OCI-LY1 (cell line): ENCODE measurements around the gene FRRS1.

Experiments
- H2AFZ ChIP-seq: fragments of 200-600 bp; sonication (generic), shearing (Covaris generic); 2 replicates; pipeline ENCODE4 v1.6.0; 2014; ENCODE audit warnings: antibody characterized with exemption, mild to moderate bottlenecking, low read length
- H3F3A ChIP-seq: fragments of 200-600 bp; sonication (generic), shearing (Covaris generic); 2 replicates; pipeline ENCODE4 v1.6.0; 2014; ENCODE audit warnings: mild to moderate bottlenecking, antibody characterized with exemption, low read length, moderate library complexity; ENCODE audit not compliant: insufficient read depth
- H3K27ac ChIP-seq: fragments of 200-600 bp; sonication (generic); 2 replicates; pipeline ENCODE4 v1.5.1; 2014; ENCODE audit warnings: low read length, mixed run types, mild to moderate bottlenecking, low read depth; ENCODE audit not compliant: poor library complexity, severe bottlenecking
- H3K27me3 ChIP-seq: fragments of 200-600 bp; sonication (generic); 2 replicates; pipeline ENCODE4 v1.6.0; 2014; ENCODE audit warnings: antibody characterized with exemption, mild to moderate bottlenecking, low read length, moderate library complexity; ENCODE audit not compliant: insufficient read depth
- H3K36me3 ChIP-seq: fragments of 200-600 bp; sonication (generic); 2 replicates; pipeline ENCODE4 v1.6.1; 2014; ENCODE audit warnings: mild to moderate bottlenecking, antibody characterized with exemption, low read length, moderate library complexity, mixed read lengths; ENCODE audit not compliant: insufficient read depth
- H3K4me1 ChIP-seq: fragments of 200-600 bp; sonication (generic); 2 replicates; pipeline ENCODE4 v1.5.1; 2014; ENCODE audit warnings: mild to moderate bottlenecking, low read length, moderate library complexity; ENCODE audit not compliant: insufficient read depth, severe bottlenecking
- H3K4me2 ChIP-seq: fragments of 200-600 bp; sonication (generic), shearing (Covaris generic); 2 replicates; pipeline ENCODE4 v1.6.1; 2014; ENCODE audit warnings: low read length
- H3K4me3 ChIP-seq: fragments of 200-600 bp; sonication (generic); 2 replicates; pipeline ENCODE4 v1.5.1; 2014; ENCODE audit warnings: low read length, low read depth, mild to moderate bottlenecking, mixed read lengths; ENCODE audit not compliant: poor library complexity, severe bottlenecking
- H3K79me2 ChIP-seq: fragments of 200-600 bp; shearing (Covaris generic); 2 replicates; pipeline ENCODE4 v1.6.1; 2016; ENCODE audit warnings: mixed run types, low read length, mixed read lengths; ENCODE audit not compliant: insufficient read depth
- H3K9ac ChIP-seq: fragments of 200-600 bp; sonication (generic), shearing (Covaris generic); 2 replicates; pipeline ENCODE4 v1.6.1; 2014; ENCODE audit warnings: mild to moderate bottlenecking, low read length, mixed read lengths
- H3K9me2 ChIP-seq: fragments of 200-600 bp; sonication (generic), shearing (Covaris generic); 2 replicates; pipeline ENCODE4 v1.6.1; 2014; ENCODE audit warnings: low read depth, mild to moderate bottlenecking, low read length, mixed read lengths
- H3K9me3 ChIP-seq: fragments of 200-600 bp; shearing (Covaris generic); 2 replicates; pipeline ENCODE4 v1.6.1; 2014; ENCODE audit warnings: low read length, mixed read lengths
- H4K20me1 ChIP-seq: fragments of 200-600 bp; sonication (generic), shearing (Covaris generic); 2 replicates; pipeline ENCODE4 v1.6.0; 2016; ENCODE audit warnings: mild to moderate bottlenecking, low read length; ENCODE audit not compliant: insufficient read depth
- EZH2 ChIP-seq: fragments of 200-600 bp; sonication (generic), shearing (Covaris generic); IDR thresholded peaks from 2 replicates; pipeline ENCODE4 v1.8.0; 2017; ENCODE audit warnings: borderline replicate concordance, mixed run types, mild to moderate bottlenecking, antibody characterized with exemption, low read length, moderate library complexity, mixed read lengths
- TF ChIP-seq, protein P1 (sequence below): fragments of 200-600 bp; sonication (generic), shearing (Covaris generic); IDR thresholded peaks from 2 replicates; pipeline ENCODE4 v1.5.1; 2017; ENCODE audit warnings: mild to moderate bottlenecking, antibody characterized with exemption, low read length, moderate library complexity, mixed read lengths

The FRRS1 gene

DNA sequence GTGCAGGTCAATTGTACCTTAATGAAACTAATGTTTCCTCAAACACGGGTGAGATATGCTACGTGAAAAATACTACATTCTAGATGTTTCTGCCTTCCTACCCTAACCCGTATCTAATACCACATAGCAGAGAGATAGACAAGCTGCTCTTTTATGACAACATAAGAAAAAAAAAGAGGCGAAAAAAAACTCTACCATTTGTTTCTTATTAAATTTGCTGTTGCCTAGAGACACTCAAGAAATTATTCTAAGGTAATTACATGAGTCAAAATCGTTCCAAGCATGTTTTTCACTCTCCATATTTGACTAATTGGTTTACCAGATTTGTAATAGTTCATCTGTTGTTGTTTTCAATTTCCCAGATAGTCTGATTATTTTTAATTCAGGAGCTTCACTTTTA is 93.1 kb downstream of the FRRS1 start:
- no peak overlapping the region for H3K9ac ChIP-seq
- H3K4me3 ChIP-seq, result no peak overlapping the region
- no peaks in the 10 kb centered on the region for H3F3A ChIP-seq
- no peaks in the 10 kb centered on the region for H3K79me2 ChIP-seq
- H3K9me2 ChIP-seq, result no peaks in the 10 kb centered on the region
- H3K27me3 ChIP-seq, result peaks cover 8% of the 10 kb centered on the region; the same call in 1 of the 2 replicates
- H4K20me1 ChIP-seq, result no peaks in the 10 kb centered on the region
- H3K4me2 ChIP-seq, result no peak overlapping the region
- TF ChIP-seq, protein P1, sequence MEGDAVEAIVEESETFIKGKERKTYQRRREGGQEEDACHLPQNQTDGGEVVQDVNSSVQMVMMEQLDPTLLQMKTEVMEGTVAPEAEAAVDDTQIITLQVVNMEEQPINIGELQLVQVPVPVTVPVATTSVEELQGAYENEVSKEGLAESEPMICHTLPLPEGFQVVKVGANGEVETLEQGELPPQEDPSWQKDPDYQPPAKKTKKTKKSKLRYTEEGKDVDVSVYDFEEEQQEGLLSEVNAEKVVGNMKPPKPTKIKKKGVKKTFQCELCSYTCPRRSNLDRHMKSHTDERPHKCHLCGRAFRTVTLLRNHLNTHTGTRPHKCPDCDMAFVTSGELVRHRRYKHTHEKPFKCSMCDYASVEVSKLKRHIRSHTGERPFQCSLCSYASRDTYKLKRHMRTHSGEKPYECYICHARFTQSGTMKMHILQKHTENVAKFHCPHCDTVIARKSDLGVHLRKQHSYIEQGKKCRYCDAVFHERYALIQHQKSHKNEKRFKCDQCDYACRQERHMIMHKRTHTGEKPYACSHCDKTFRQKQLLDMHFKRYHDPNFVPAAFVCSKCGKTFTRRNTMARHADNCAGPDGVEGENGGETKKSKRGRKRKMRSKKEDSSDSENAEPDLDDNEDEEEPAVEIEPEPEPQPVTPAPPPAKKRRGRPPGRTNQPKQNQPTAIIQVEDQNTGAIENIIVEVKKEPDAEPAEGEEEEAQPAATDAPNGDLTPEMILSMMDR, result no peak
- no peak for TF ChIP-seq EZH2
- no peaks in the 10 kb centered on the region for H3K36me3 ChIP-seq
- no peak overlapping the region for H2AFZ ChIP-seq
- H3K27ac ChIP-seq, result no peak overlapping the region
- H3K9me3 ChIP-seq, result no peaks in the 10 kb centered on the region
- no peaks in the 10 kb centered on the region for H3K4me1 ChIP-seq

DNA sequence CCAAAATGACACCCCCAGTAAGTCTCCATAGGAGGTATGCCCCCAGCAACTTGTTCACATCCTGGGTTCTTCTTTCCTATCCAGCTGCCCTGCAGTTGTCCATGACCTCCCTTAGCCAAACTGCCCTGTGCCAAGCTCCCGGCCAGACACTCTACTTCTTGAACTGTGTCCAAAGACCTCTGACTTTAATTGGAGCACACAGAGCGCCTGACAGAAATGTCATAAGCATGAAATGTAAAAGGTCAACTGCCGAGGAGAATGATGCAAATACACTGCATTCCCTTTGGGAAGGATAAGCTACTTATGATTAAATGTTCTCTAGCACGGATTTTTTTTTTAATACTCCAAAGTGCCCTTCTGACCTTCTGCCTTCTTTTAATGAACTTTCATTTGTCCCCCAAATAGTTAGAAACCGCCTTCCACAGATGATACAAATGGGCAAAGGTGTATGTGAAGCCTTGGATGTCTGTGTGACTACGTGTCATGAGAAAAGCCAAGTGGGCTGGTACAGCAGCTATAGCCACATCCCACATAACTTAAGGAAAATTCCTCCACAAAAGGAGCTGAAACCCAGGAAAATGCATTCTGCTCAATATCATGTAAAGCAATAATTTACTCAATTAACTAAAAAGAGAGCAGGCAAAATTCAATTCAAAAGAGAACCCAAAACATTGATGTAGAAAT is 93.8 kb downstream of the FRRS1 start:
- H2AFZ ChIP-seq, result no peak overlapping the region
- no peaks in the 10 kb centered on the region for H3K36me3 ChIP-seq
- H3K4me1 ChIP-seq, result no peaks in the 10 kb centered on the region
- no peak overlapping the region for H3K27ac ChIP-seq
- no peak overlapping the region for H3K9ac ChIP-seq
- peaks cover 8% of the 10 kb centered on the region; the same call in 1 of the 2 replicates for H3K27me3 ChIP-seq
- no peaks in the 10 kb centered on the region for H3K9me3 ChIP-seq
- H3K9me2 ChIP-seq, result no peaks in the 10 kb centered on the region
- no peaks in the 10 kb centered on the region for H3F3A ChIP-seq
- TF ChIP-seq EZH2, result no peak
- TF ChIP-seq, protein P1, result no peak
- no peaks in the 10 kb centered on the region for H4K20me1 ChIP-seq
- no peak overlapping the region for H3K4me2 ChIP-seq
- H3K79me2 ChIP-seq, result no peaks in the 10 kb centered on the region
- H3K4me3 ChIP-seq, result no peak overlapping the region

DNA sequence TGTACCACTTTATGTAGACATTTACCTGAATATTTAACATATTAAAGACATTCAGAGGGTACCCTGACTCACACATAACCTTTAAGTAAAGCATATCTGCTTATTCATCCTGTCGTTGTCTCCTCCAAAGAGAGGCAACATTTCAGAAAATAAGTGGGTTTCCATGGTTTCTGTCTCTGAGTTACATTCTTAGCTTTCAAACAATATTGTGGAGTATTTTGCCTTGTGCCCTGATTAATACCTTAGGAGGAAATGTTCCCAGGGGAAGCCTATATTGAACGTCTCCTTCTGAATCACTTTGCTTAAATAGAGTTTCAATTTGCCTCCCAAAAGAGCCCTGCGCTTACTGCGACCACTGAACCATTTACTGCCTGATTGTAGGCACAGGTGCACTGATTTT is 94.4 kb downstream of the FRRS1 start:
- Histone ChIP-seq H3K4me2 (no peak overlapping the region), H2AFZ (no peak overlapping the region), H3K27ac (no peak overlapping the region), H3K9ac (no peak overlapping the region), H4K20me1 (no peaks in the 10 kb centered on the region), H3K9me2 (no peaks in the 10 kb centered on the region), H3K9me3 (no peaks in the 10 kb centered on the region), H3K79me2 (no peaks in the 10 kb centered on the region), H3F3A (no peaks in the 10 kb centered on the region), H3K36me3 (no peaks in the 10 kb centered on the region), H3K4me1 (no peaks in the 10 kb centered on the region), H3K4me3 (no peak overlapping the region), H3K27me3 (0 out of 2 replicates have a peak, but pooled peaks cover 4% of the 10 kb centered on the region)
- TF ChIP-seq EZH2, result no peak
- TF ChIP-seq, protein P1, result no peak
